Upper lobe of left lung (tissue), 6 donors: ENCODE data around the gene ZNFX1. TPM values are rescaled to one million over a fixed set of nuclear protein-coding genes. Genes with fewer than 3 reads are reported as not detected.
A peak's percentile ranks its signal among the peaks of the same experiment; 100 is the strongest.

Experiments
- ATAC-seq, 2 donors: fragments of 200-7000 bp; cut with Tn5 transposase; one replicate each; pipeline ENCODE4 v1.9.1; 2022; ENCODE audit warnings: mild to moderate bottlenecking in 2 of 2, moderate library complexity in 2 of 2; ENCODE audit not compliant: low FRiP score in 2 of 2
- DNase-seq, 2 donors: peaks; one replicate each; pipeline ENCODE4 v3.0.0-alpha.2; 2019 to 2020
- H3K27ac ChIP-seq, 4 donors: fragments of 200-600 bp; sonication (generic); one replicate each; pipeline ENCODE4 v1.5.1; 2016 to 2019
- H3K27me3 ChIP-seq, 4 donors: fragments of 200-600 bp; sonication (generic); one replicate each; pipeline ENCODE4 v1.5.1; 2017 to 2019
- H3K36me3 ChIP-seq, 4 donors: fragments of 200-600 bp; sonication (generic); one replicate each; pipeline ENCODE4 v1.5.1; 2016 to 2019
- H3K4me1 ChIP-seq, 4 donors: fragments of 200-600 bp; sonication (generic); one replicate each; pipeline ENCODE4 v1.5.1; 2018 to 2019
- H3K4me3 ChIP-seq, 4 donors: fragments of 200-600 bp; sonication (generic); one replicate each; pipeline ENCODE4 v1.5.1; 2017 to 2019; ENCODE audit warnings: mild to moderate bottlenecking in 2 of 4, moderate library complexity in 1 of 4
- H3K9me3 ChIP-seq, 4 donors: fragments of 200-600 bp; sonication (generic); one replicate each; pipeline ENCODE4 v1.5.1; 2018 to 2019
- EP300 ChIP-seq, 4 donors: sonication (generic); formaldehyde crosslinking; IDR thresholded peaks; one replicate each; pipeline ENCODE4 v1.5.1; 2017; ENCODE audit warnings: antibody characterized with exemption in 4 of 4, control low read depth in 2 of 4
- POLR2A ChIP-seq, 4 donors: fragments of 450-650 bp; IDR thresholded peaks; one replicate each; pipeline ENCODE4 v1.5.1; 2016 to 2017; ENCODE audit warnings: antibody characterized with exemption in 4 of 4, mild to moderate bottlenecking in 2 of 4
- POLR2AphosphoS5 ChIP-seq, 2 donors: sonication (generic); formaldehyde crosslinking; IDR thresholded peaks; one replicate each; pipeline ENCODE4 v1.5.1; 2017; ENCODE audit warnings: antibody characterized with exemption in 2 of 2
- WGBS, 2 donors: methylation state at CpG; one replicate each; pipeline ENCODE4 v1.1.5; 2017 to 2018; 5-methylcytosine and 5-hydroxymethylcytosine counted together
- total RNA-seq, 6 donors: library from RNA; depleted of rRNA in 4 of 6; stranded (reverse); fragments of >200 nt in 4 of 6; gene quantifications; one replicate each; pipeline versions ENCODE4 v1.1.0 to v1.2.1, GENCODE V29; 2016 to 2021
- TF ChIP-seq, protein P1 (sequence below), 6 experiments: fragments of 450-650 bp in 4 of 6; fragments of 200-600 bp in 2 of 6; sonication (generic) in 2 of 6; IDR thresholded peaks; one replicate each; pipeline ENCODE4 v1.5.1; 2016 to 2019; ENCODE audit warnings: antibody characterized with exemption in 6 of 6
- donor health status: DM: no; HTN: no; CAD: no; lungs with moderate emphysema.
- donor health status: DM: no; HTN: yes; CAD: no; lungs with severe emphysema.

The ZNFX1 gene
- total RNA-seq, 6 donors from 2014 or later: 39.3 to 64.6 (median 42.4) TPM

DNA sequence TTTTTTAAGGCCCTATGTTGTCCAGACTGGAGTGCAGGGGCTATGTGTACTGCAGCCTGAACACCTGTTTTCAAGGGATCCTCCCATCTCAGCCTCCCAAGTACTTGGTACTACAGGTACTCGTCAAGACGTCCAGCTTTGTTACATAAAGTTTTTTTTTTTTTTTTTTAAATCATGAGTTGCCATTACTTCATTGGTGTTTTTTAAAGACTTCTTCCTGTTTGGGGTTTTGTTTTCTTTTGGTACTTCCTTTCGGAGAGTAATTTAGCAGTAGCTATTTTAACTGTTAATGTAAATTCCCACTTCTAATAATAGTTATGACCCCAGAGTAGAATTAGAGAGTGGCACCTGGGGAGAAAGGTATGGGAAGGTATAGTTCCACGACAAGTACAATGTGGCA, 10.5 kb downstream of the ZNFX1 start:
- ATAC-seq (no peak), DNase-seq (no peak)
- H3K9me3 ChIP-seq: no peaks in the 10 kb centered on the region
- peak overlapping the region in 3 of 4 donors; percentile 17 to 71 (median 55) for H3K27ac ChIP-seq
- WGBS, 2 donors: 25 to 34% methylated on average over 4 of the region's 4 CpGs
- peak overlapping the region in 2 of 4 donors; percentile 23 to 32 for H3K4me3 ChIP-seq
- peaks cover 48 to 64% (median 59%) of the 10 kb centered on the region in 4 donors for H3K4me1 ChIP-seq
- H3K27me3 ChIP-seq: no peaks in the 10 kb centered on the region
- no peak for TF ChIP-seq POLR2AphosphoS5 (IDR thresholded peaks at IDR 0.05)
- TF ChIP-seq, protein P1, sequence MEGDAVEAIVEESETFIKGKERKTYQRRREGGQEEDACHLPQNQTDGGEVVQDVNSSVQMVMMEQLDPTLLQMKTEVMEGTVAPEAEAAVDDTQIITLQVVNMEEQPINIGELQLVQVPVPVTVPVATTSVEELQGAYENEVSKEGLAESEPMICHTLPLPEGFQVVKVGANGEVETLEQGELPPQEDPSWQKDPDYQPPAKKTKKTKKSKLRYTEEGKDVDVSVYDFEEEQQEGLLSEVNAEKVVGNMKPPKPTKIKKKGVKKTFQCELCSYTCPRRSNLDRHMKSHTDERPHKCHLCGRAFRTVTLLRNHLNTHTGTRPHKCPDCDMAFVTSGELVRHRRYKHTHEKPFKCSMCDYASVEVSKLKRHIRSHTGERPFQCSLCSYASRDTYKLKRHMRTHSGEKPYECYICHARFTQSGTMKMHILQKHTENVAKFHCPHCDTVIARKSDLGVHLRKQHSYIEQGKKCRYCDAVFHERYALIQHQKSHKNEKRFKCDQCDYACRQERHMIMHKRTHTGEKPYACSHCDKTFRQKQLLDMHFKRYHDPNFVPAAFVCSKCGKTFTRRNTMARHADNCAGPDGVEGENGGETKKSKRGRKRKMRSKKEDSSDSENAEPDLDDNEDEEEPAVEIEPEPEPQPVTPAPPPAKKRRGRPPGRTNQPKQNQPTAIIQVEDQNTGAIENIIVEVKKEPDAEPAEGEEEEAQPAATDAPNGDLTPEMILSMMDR (IDR thresholded peaks at IDR 0.05): no peak
- TF ChIP-seq EP300 (IDR thresholded peaks at IDR 0.05): no peak
- TF ChIP-seq POLR2A (IDR thresholded peaks at IDR 0.05): no peak
- H3K36me3 ChIP-seq: peaks cover 16 to 76% (median 60%) of the 10 kb centered on the region in 4 donors

DNA sequence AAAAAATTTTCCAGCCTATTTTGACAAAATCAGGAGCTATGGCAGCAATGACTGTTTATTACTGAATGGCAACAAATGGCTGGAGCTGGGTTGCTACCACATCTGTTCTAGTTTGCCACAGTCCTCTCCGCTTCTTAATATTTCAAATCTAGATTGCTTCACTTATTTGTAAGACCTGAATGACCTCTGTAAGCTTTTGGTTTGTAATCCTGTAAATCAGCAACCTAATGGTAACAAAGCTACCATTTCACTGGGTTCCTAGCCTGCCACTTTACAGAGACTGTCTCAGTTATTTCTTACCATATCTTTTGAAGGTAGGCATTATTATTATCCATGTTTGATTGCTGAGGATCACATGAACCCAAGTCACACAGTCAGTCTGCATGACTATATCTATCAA, 15.4 kb downstream of the ZNFX1 start:
- WGBS, 2 donors: 33 to 100% methylated on average over 1 of the region's 1 CpG

DNA sequence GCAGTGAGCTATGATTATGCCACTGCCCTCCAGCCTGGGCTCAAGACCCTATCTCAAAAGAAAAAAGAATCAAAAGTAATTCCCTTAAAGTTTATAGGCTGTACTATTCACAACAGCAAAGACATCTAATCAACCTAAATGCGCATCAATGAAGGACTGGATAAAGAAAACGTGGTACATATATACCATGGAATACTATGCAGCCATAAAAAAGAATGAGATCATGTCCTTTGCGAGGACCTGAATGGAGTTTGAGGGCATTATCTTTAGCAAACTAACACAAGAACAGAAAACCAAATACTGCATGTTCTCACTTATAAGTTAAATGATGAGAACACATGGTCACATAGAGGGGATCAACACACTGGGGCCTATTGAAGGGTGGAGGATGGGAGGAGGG, 16.7 kb downstream of the ZNFX1 start:
- no peak for TF ChIP-seq POLR2A (IDR thresholded peaks at IDR 0.05)
- TF ChIP-seq, protein P1 (IDR thresholded peaks at IDR 0.05): no peak
- TF ChIP-seq POLR2AphosphoS5 (IDR thresholded peaks at IDR 0.05): no peak
- TF ChIP-seq EP300 (IDR thresholded peaks at IDR 0.05): no peak
- Histone ChIP-seq H3K36me3 (peaks cover 47 to 99% (median 89%) of the 10 kb centered on the region in 4 donors), H3K4me1 (peaks cover 5 to 14% (median 9%) of the 10 kb centered on the region in 4 donors), H3K4me3 (no peak overlapping the region), H3K27ac (no peak overlapping the region), H3K9me3 (no peaks in the 10 kb centered on the region), H3K27me3 (no peaks in the 10 kb centered on the region)
- no peak for ATAC-seq
- 99% methylated on average over 3 of the region's 3 CpGs for WGBS, 2 donors
- DNase-seq: no peak

More for the DNA sequence above, 15.4 kb downstream of the ZNFX1 start:
- DNase-seq (no peak), ATAC-seq (no peak)
- H3K9me3 ChIP-seq: no peaks in the 10 kb centered on the region
- TF ChIP-seq POLR2A (IDR thresholded peaks at IDR 0.05) (no peak), EP300 (IDR thresholded peaks at IDR 0.05) (no peak), POLR2AphosphoS5 (IDR thresholded peaks at IDR 0.05) (no peak)
- TF ChIP-seq, protein P1 (IDR thresholded peaks at IDR 0.05): no peak
- H3K27ac ChIP-seq: no peak overlapping the region
- H3K27me3 ChIP-seq: no peaks in the 10 kb centered on the region
- H3K4me3 ChIP-seq: no peak overlapping the region
- H3K36me3 ChIP-seq: peaks cover 34 to 86% (median 76%) of the 10 kb centered on the region in 4 donors
- H3K4me1 ChIP-seq: peaks cover 16 to 26% (median 21%) of the 10 kb centered on the region in 4 donors

DNA sequence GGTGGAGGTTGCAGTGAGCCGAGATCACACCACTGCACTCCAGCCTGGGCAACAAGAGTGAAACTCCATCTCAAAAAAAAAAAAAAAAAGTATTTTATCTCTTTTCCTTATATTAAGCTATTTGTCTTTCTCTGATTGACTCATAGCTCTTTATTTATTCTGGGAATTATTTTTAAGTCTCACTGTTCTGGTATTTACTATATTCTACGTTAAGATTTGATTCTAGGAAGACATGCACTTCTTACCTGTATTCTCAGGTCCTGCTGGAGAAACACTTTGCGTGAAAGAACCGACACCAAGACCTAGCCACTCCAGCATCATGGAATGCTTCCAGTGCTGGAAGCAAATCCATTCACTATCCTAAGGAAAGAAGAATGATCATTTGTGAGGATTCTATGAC, 17.6 kb downstream of the ZNFX1 start:
- H3K27ac ChIP-seq: no peak overlapping the region
- no peak for DNase-seq
- H3K36me3 ChIP-seq: peaks cover 57 to 100% (median 94%) of the 10 kb centered on the region in 4 donors
- WGBS, 2 donors: 87 to 91% methylated on average over 4 of the region's 4 CpGs
- TF ChIP-seq POLR2A (IDR thresholded peaks at IDR 0.05) (no peak), POLR2AphosphoS5 (IDR thresholded peaks at IDR 0.05) (no peak)
- H3K9me3 ChIP-seq: no peaks in the 10 kb centered on the region
- no peak for ATAC-seq
- H3K4me3 ChIP-seq: no peak overlapping the region
- H3K27me3 ChIP-seq: no peaks in the 10 kb centered on the region
- H3K4me1 ChIP-seq: peaks cover 0 to 5% (median under 1%) of the 10 kb centered on the region in 4 donors

DNA sequence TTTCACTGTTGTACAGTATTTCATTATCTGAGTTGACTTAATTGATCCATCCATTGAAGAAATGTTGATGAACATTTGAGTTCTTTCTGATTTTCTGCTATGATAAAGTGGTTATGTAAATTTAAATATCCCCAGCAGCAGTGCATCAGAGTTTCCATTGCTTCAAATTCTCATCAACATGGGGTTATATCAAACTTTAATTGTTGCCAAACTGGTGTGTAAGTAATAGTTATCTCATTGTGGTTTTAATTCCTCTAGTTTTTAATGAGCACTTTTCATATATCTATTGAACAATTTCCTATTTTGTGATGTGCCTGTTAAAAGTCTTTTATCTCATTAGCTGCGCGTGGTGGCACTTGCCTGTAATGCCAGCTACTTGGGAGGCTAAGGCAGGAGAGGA, 18.1 kb downstream of the ZNFX1 start:
- H3K27ac ChIP-seq: no peak overlapping the region
- no peak for DNase-seq
- no peak for ATAC-seq
- TF ChIP-seq POLR2A (IDR thresholded peaks at IDR 0.05): no peak
- H3K9me3 ChIP-seq: no peaks in the 10 kb centered on the region
- 93 to 100% methylated on average over 2 of the region's 2 CpGs for WGBS, 2 donors
- no peaks in the 10 kb centered on the region for H3K27me3 ChIP-seq
- peaks cover 57 to 100% (median 94%) of the 10 kb centered on the region in 4 donors for H3K36me3 ChIP-seq
- peaks cover 0 to under 1% (median 0%) of the 10 kb centered on the region in 4 donors for H3K4me1 ChIP-seq
- H3K4me3 ChIP-seq: no peak overlapping the region

DNA sequence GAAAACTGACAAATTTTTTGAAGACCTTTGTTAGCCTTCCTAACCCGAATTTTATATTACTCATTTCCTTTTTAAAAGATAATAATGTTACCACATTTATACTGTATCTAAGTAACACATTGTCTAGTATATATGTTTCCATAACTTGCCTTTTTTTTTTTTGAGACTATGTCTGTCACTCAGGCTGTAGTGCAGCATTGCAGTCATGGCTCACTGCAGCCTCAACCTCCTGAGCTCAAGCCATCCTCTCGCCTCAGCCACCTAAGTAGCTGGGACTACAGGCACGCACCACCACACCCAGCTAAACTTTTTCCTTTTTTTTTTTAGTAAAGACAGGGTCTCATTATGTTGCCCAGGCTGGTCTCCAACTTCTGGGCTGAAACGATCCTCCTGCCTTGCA, 18.6 kb downstream of the ZNFX1 start:
- no peak for TF ChIP-seq EP300 (IDR thresholded peaks at IDR 0.05)
- Histone ChIP-seq H3K4me3 (no peak overlapping the region), H3K4me1 (no peaks in the 10 kb centered on the region), H3K27me3 (no peaks in the 10 kb centered on the region), H3K9me3 (no peaks in the 10 kb centered on the region), H3K27ac (no peak overlapping the region), H3K36me3 (peaks cover 56 to 100% (median 94%) of the 10 kb centered on the region in 4 donors)
- WGBS, 2 donors: 62 to 89% methylated on average over 4 of the region's 4 CpGs
- ATAC-seq: no peak
- no peak for DNase-seq
